Measurements from ENCODE around the gene DCLK2.

DNA sequence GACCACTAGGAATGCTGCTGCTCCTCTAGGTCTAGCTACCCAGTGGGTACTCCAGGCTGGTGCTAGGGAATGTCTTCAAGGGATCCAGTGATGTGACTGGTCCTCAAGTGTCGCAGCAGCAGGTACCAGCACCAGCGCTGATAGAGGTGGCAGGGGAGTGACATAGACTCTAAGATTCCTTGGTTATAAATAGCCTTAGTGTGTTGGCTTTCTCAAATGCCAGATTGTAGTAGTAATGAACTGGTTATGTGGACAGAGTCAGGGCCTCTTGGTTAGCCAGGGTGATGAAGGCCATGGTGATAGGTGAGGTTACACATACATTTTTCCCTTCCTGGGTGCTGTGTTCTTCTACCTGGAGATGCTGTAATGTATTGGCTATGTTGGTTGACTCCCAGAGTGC lies 38.3 kb downstream of the DCLK2 start:
- TF ChIP-seq NFIC (IDR thresholded peaks at IDR 0.05) (no peak), RAD21 (IDR thresholded peaks at IDR 0.05; ENCODE audit: low read depth) (no peak), TCF12 (IDR thresholded peaks at IDR 0.05; ENCODE audit: low read depth) (no peak), USF1 (IDR thresholded peaks at IDR 0.05) (no peak), EGR1 (IDR thresholded peaks at IDR 0.05) (no peak), YY1 (IDR thresholded peaks at IDR 0.05; ENCODE audit: low read depth) (no peak), EP300 (IDR thresholded peaks at IDR 0.05; ENCODE audit: borderline replicate concordance) (no peak), FOXM1 (IDR thresholded peaks at IDR 0.05; ENCODE audit: borderline replicate concordance, low read depth) (no peak), ZBTB7A (IDR thresholded peaks at IDR 0.05; ENCODE audit: low read depth) (no peak), TEAD4 (IDR thresholded peaks at IDR 0.05) (no peak), TAF1 (IDR thresholded peaks at IDR 0.05; ENCODE audit: low read depth) (no peak), CREB1 (IDR thresholded peaks at IDR 0.05; ENCODE audit: low read depth) (no peak)
- TF ChIP-seq, protein P1, sequence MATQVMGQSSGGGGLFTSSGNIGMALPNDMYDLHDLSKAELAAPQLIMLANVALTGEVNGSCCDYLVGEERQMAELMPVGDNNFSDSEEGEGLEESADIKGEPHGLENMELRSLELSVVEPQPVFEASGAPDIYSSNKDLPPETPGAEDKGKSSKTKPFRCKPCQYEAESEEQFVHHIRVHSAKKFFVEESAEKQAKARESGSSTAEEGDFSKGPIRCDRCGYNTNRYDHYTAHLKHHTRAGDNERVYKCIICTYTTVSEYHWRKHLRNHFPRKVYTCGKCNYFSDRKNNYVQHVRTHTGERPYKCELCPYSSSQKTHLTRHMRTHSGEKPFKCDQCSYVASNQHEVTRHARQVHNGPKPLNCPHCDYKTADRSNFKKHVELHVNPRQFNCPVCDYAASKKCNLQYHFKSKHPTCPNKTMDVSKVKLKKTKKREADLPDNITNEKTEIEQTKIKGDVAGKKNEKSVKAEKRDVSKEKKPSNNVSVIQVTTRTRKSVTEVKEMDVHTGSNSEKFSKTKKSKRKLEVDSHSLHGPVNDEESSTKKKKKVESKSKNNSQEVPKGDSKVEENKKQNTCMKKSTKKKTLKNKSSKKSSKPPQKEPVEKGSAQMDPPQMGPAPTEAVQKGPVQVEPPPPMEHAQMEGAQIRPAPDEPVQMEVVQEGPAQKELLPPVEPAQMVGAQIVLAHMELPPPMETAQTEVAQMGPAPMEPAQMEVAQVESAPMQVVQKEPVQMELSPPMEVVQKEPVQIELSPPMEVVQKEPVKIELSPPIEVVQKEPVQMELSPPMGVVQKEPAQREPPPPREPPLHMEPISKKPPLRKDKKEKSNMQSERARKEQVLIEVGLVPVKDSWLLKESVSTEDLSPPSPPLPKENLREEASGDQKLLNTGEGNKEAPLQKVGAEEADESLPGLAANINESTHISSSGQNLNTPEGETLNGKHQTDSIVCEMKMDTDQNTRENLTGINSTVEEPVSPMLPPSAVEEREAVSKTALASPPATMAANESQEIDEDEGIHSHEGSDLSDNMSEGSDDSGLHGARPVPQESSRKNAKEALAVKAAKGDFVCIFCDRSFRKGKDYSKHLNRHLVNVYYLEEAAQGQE (IDR thresholded peaks at IDR 0.05; ENCODE audit: low read depth): no peak
- TF ChIP-seq, protein P2, sequence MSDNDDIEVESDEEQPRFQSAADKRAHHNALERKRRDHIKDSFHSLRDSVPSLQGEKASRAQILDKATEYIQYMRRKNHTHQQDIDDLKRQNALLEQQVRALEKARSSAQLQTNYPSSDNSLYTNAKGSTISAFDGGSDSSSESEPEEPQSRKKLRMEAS (IDR thresholded peaks at IDR 0.05): no peak
